Activated B cell treated with CpG ODN at 0.5 μM for 24 hours (primary cell): ENCODE measurements around the gene DMAC1. TPM values are rescaled to one million over a fixed set of nuclear protein-coding genes. Genes with fewer than 3 reads are reported as not detected.

Experiments
- ATAC-seq: fragments of 200-7000 bp; cut with Tn5 transposase; one replicate; pipeline ENCODE4 v1.10.0; 2021; ENCODE audit warnings: low read depth, mild to moderate bottlenecking, moderate library complexity
- CTCF ChIA-PET: fragments of 350-600 bp; sonication (Branson Sonifier 250); formaldehyde crosslinking; loops from one replicate; lab custom pipeline; 2021; ENCODE audit warnings: antibody characterized with exemption; lab: Charles Lee
- POLR2A ChIA-PET: fragments of 350-600 bp; sonication (Branson Sonifier 250); formaldehyde crosslinking; loops from one replicate; lab custom pipeline; 2021; ENCODE audit warnings: antibody characterized with exemption; lab: Charles Lee
- DNase-seq: peaks from one replicate; pipeline ENCODE4 v3.0.0; 2022
- H3K27ac Mint-ChIP-seq: one replicate; pipeline ENCODE4 v1.8.0; 2020; ENCODE audit warnings: mixed read lengths
- H3K27me3 Mint-ChIP-seq: one replicate; pipeline ENCODE4 v1.8.0; 2021; ENCODE audit warnings: mixed read lengths
- H3K36me3 Mint-ChIP-seq: one replicate; pipeline ENCODE4 v1.8.0; 2021; ENCODE audit warnings: low read depth, mixed read lengths
- H3K4me1 Mint-ChIP-seq: one replicate; pipeline ENCODE4 v1.8.0; 2021; ENCODE audit warnings: mixed read lengths
- H3K4me3 Mint-ChIP-seq: one replicate; pipeline ENCODE4 v1.8.0; 2020; ENCODE audit warnings: mild to moderate bottlenecking, mixed read lengths
- H3K9me3 Mint-ChIP-seq: one replicate; pipeline ENCODE4 v1.8.0; 2020; ENCODE audit warnings: mixed read lengths
- intact Hi-C: fragments of 100-400 bp; cut with micrococcal nuclease; formaldehyde crosslinking; loops from one replicate; pipeline ENCODE4 v1.15.1; 2024
- total RNA-seq: library from RNA; stranded (reverse); gene quantifications from 2 replicates; pipeline ENCODE4 v1.2.3, GENCODE V29; 2022
- TF ChIP-seq, protein P1 (sequence below): fragments of 200-600 bp; IDR thresholded peaks from one replicate; pipeline ENCODE4 v1.8.0; 2022; ENCODE audit warnings: antibody characterized with exemption, mild to moderate bottlenecking

DMAC1 gene
- total RNA-seq, 1 donor from 2014 or later = 44.0 TPM

DNA sequence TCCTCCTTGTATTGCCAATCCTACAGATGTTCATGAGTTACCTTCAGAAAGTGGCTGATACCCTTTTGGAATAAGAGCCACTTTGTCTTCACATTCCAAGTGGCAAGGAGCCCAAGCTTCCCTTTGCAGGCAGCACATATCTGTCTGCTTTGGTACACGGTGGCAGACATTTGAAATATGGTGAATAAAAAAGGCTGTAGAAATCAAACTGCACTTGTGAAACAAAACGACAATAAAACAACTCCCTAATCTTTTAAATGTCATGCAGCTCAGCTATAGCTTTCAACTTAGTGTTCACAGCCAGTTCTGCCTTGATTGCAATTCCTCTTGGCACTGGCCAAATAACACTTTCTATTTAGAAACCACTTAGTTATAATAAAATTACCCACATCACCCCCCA lies 35.0 kb upstream of the DMAC1 start:
- peaks cover 2% of the 10 kb centered on the region for H3K27me3 Mint-ChIP-seq
- no peaks in the 10 kb centered on the region for H3K9me3 Mint-ChIP-seq
- H3K4me1 Mint-ChIP-seq = no peaks in the 10 kb centered on the region
- no peak overlapping the region for H3K4me3 Mint-ChIP-seq
- TF ChIP-seq, protein P1, sequence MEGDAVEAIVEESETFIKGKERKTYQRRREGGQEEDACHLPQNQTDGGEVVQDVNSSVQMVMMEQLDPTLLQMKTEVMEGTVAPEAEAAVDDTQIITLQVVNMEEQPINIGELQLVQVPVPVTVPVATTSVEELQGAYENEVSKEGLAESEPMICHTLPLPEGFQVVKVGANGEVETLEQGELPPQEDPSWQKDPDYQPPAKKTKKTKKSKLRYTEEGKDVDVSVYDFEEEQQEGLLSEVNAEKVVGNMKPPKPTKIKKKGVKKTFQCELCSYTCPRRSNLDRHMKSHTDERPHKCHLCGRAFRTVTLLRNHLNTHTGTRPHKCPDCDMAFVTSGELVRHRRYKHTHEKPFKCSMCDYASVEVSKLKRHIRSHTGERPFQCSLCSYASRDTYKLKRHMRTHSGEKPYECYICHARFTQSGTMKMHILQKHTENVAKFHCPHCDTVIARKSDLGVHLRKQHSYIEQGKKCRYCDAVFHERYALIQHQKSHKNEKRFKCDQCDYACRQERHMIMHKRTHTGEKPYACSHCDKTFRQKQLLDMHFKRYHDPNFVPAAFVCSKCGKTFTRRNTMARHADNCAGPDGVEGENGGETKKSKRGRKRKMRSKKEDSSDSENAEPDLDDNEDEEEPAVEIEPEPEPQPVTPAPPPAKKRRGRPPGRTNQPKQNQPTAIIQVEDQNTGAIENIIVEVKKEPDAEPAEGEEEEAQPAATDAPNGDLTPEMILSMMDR = no peak
- CTCF ChIA-PET = interaction anchor here (1.0 to 1.4 kb wide), 2 partner anchors 9 to 12 kb away, joined by 3 to 4 read pairs; no protein-coding TSS in a partner anchor
- POLR2A ChIA-PET = no interaction called here
- intact Hi-C loops = no loop called here
- H3K36me3 Mint-ChIP-seq = no peaks in the 10 kb centered on the region
- ATAC-seq (no peak), DNase-seq (no peak)
- no peak overlapping the region for H3K27ac Mint-ChIP-seq

DNA sequence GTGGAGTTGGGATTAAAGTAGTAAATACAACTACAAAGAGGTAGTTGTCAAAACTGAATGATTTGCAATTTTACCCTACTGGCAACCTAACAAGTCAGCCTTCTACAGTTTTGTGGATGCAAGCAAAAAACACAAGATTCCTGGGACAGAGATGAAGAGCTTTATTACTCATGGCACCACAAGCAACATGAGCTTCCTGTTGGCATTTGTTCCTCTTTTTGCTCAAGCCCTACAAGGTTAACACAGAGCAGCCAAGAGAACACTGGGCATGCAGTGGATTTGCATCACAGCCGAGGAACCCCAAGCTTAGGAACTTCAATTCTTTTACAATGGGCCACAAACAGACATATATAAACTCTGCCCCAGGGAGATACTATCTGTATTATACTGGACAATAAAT lies 28.8 kb upstream of the DMAC1 start:
- Mint-ChIP-seq H3K9me3 (no peaks in the 10 kb centered on the region), H3K4me3 (no peak overlapping the region), H3K27ac (no peak overlapping the region), H3K36me3 (no peaks in the 10 kb centered on the region), H3K4me1 (no peaks in the 10 kb centered on the region), H3K27me3 (peaks cover 3% of the 10 kb centered on the region)
- no peak for ATAC-seq
- CTCF ChIA-PET = no interaction called here
- POLR2A ChIA-PET = interaction anchor here (0.6 kb wide), 1 partner anchor 28 kb away, joined by 6 read pairs; no protein-coding TSS in a partner anchor
- DNase-seq = no peak
- TF ChIP-seq, protein P1 = no peak
- intact Hi-C loops = no loop called here

DNA sequence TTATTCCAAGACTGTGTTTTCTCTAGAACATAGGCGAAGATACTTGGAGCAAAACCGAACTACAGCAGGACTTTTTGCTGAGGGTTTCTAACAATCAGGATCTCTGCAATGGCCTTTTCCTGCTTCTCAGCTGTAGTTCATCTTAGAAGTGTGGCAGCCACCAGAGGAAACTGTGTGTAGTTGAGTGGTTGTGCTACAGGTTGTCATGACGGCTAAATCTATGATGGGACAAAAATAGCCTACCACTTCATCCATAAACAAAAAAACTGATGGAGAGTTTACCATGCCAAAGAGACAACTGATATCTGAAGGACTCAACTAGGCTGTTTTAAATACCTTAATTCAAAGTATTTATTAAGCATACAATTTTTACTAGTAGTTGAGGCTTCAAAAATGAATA lies 28.2 kb upstream of the DMAC1 start:
- no peak for DNase-seq
- H3K4me3 Mint-ChIP-seq = no peak overlapping the region
- CTCF ChIA-PET = no interaction called here
- no peaks in the 10 kb centered on the region for H3K4me1 Mint-ChIP-seq
- TF ChIP-seq, protein P1 = no peak
- no peaks in the 10 kb centered on the region for H3K36me3 Mint-ChIP-seq
- POLR2A ChIA-PET = interaction anchor here (0.6 kb wide), 1 partner anchor 27 kb away, joined by 6 read pairs; no protein-coding TSS in a partner anchor
- no peaks in the 10 kb centered on the region for H3K9me3 Mint-ChIP-seq
- no peak for ATAC-seq
- peaks cover 7% of the 10 kb centered on the region for H3K27me3 Mint-ChIP-seq
- intact Hi-C loops = no loop called here
- no peak overlapping the region for H3K27ac Mint-ChIP-seq

DNA sequence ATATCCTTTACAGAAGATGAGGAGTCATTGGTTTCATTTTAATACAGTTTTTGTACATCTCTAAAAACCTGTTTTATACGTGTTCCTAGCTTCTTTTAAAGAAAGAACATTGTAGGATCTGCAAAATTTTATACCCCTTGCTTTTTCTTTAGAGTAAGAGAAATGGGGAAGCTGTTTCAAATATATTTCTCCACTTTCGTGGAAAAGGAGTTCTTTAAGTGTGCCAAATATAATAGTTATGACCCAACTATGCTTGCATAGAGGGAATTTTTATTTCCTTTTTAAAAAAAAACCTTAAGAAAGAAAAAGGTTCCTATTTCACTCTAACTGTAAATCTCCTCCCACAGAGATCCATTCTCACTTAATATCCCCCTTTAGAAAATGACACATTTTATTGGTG lies 27.5 kb upstream of the DMAC1 start:
- Mint-ChIP-seq H3K4me1 (no peaks in the 10 kb centered on the region), H3K27me3 (peaks cover 7% of the 10 kb centered on the region), H3K4me3 (no peak overlapping the region), H3K9me3 (no peaks in the 10 kb centered on the region), H3K27ac (no peak overlapping the region), H3K36me3 (no peaks in the 10 kb centered on the region)
- ATAC-seq (no peak), DNase-seq (no peak)
- CTCF ChIA-PET = no interaction called here
- POLR2A ChIA-PET = no interaction called here
- TF ChIP-seq, protein P1 = no peak
- intact Hi-C loops = no loop called here

DNA sequence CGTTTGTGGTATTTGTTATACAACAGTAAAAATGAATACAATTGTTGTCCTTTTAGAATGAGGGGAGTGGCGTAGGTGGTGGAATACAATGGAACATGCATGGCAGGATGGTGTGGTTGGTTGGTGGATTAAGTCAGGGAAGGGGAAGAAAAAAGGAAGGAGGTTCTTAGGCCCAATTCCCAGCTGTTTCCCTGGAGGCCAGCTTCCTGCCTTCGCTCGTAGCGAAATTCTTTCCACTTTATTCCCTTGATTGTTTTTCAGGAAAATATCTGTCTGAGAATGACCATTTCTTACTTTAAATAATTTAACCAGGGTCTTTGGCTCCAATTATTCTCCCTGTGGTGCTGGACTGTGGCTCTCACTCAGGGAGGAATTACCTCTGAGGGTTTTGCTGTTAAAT lies 24.1 kb upstream of the DMAC1 start:
- POLR2A ChIA-PET = no interaction called here
- Mint-ChIP-seq H3K9me3 (no peaks in the 10 kb centered on the region), H3K27me3 (peaks cover 7% of the 10 kb centered on the region), H3K27ac (no peak overlapping the region), H3K36me3 (no peaks in the 10 kb centered on the region), H3K4me1 (no peaks in the 10 kb centered on the region), H3K4me3 (no peak overlapping the region)
- TF ChIP-seq, protein P1 = no peak
- ATAC-seq = no peak
- CTCF ChIA-PET = no interaction called here
- intact Hi-C loops = no loop called here
- DNase-seq = no peak
